HepG2 (cell line): Measurements from ENCODE around the gene BPIFB4. TPM values are rescaled to one million over a fixed set of nuclear protein-coding genes. Genes with fewer than 3 reads are reported as not detected.

ENCODE experiments used
- BCL6 ChIP-seq: IDR thresholded peaks from 2 replicates; pipeline ENCODE4 v1.6.1; 2016; ENCODE audit warnings: missing genetic modification reagents, missing compliant biosample characterization
- KMT2B ChIP-seq: IDR thresholded peaks from 2 replicates; pipeline ENCODE4 v1.6.1; 2016; ENCODE audit warnings: missing genetic modification reagents, missing compliant biosample characterization
- NCOA1 ChIP-seq: sonication (generic); formaldehyde crosslinking; IDR thresholded peaks from 2 replicates; pipeline ENCODE4 v1.9.0; 2021; ENCODE audit warnings: missing genetic modification reagents
- NFKBIZ ChIP-seq: IDR thresholded peaks from 2 replicates; pipeline ENCODE4 v1.6.1; 2018; ENCODE audit warnings: missing genetic modification reagents, missing compliant biosample characterization
- REPIN1 ChIP-seq: sonication (generic); formaldehyde crosslinking; IDR thresholded peaks from 2 replicates; pipeline ENCODE4 v1.8.0; 2022; ENCODE audit warnings: missing genetic modification reagents, low read depth, mild to moderate bottlenecking, borderline replicate concordance
- ZBTB7B ChIP-seq: sonication (generic); formaldehyde crosslinking; IDR thresholded peaks from 2 replicates; pipeline ENCODE4 v1.4.0; 2020; ENCODE audit warnings: missing genetic modification reagents
- ZFP41 ChIP-seq: sonication (generic); formaldehyde crosslinking; IDR thresholded peaks from 2 replicates; pipeline ENCODE4 v1.4.0; 2020; ENCODE audit warnings: mild to moderate bottlenecking, missing genetic modification reagents, borderline replicate concordance
- ZNF34 ChIP-seq: sonication (generic); formaldehyde crosslinking; IDR thresholded peaks from 2 replicates; pipeline ENCODE4 v1.4.0; 2020; ENCODE audit warnings: mild to moderate bottlenecking, missing genetic modification reagents, borderline replicate concordance
- ZNF550 ChIP-seq: sonication (generic); formaldehyde crosslinking; IDR thresholded peaks from 2 replicates; pipeline ENCODE4 v1.4.0; 2020; ENCODE audit warnings: mild to moderate bottlenecking, missing genetic modification reagents, borderline replicate concordance
- ZNF567 ChIP-seq: sonication (generic); formaldehyde crosslinking; IDR thresholded peaks from 2 replicates; pipeline ENCODE4 v1.8.1; 2023; ENCODE audit warnings: mild to moderate bottlenecking, missing genetic modification reagents, borderline replicate concordance
- ZNF605 ChIP-seq: sonication (generic); formaldehyde crosslinking; IDR thresholded peaks from 2 replicates; pipeline ENCODE4 v1.8.0; 2022; ENCODE audit warnings: mild to moderate bottlenecking, missing genetic modification reagents
- polyA plus RNA-seq, 8 experiments: library from polyadenylated mRNA; depleted of rRNA in 3 of 8; stranded (reverse) in 7 of 8; unstranded in 1 of 8; fragments of >200 nt; fragmentation: Illumina TruSeq in 4 of 8; extraction: Trizol in 4 of 8; gene quantifications; 2 replicates each; pipeline versions ENCODE4 v1.2.1 to v1.2.3, GENCODE V29; 2011 to 2016; ENCODE audit warnings: low read depth in 4 of 8, missing spikeins in 1 of 8, mixed read lengths in 1 of 8; ENCODE audit not compliant: insufficient read depth in 1 of 8
- total RNA-seq, 5 experiments: library from RNA; depleted of rRNA; stranded (reverse); fragments of >200 nt; fragmentation: Illumina TruSeq; extraction: Trizol; gene quantifications; 2 replicates each; pipeline ENCODE4 v1.2.3, GENCODE V29; 2016; ENCODE audit warnings: low read depth in 1 of 5
- TF ChIP-seq, protein P1 (sequence below): IDR thresholded peaks from 2 replicates; pipeline ENCODE4 v1.6.1; 2016
- TF ChIP-seq, protein P2 (sequence below): sonication (generic); formaldehyde crosslinking; IDR thresholded peaks from 2 replicates; pipeline ENCODE4 v1.4.0; 2020; ENCODE audit warnings: missing genetic modification reagents
- TF ChIP-seq, protein P3 (sequence below): IDR thresholded peaks from 2 replicates; pipeline ENCODE4 v1.4.0; 2020; ENCODE audit warnings: mild to moderate bottlenecking, missing genetic modification reagents
- TF ChIP-seq, protein P4 (sequence below): sonication (generic); formaldehyde crosslinking; IDR thresholded peaks from 2 replicates; pipeline ENCODE4 v1.4.0; 2020; ENCODE audit warnings: missing genetic modification reagents, mild to moderate bottlenecking, borderline replicate concordance

BPIFB4 gene
- total and polyA plus RNA-seq, 2 of the 13 experiments (the other 11 are each of a cell fraction or from before 2014, with no cell fraction given) = 0.09 TPM; not detected in 1

DNA sequence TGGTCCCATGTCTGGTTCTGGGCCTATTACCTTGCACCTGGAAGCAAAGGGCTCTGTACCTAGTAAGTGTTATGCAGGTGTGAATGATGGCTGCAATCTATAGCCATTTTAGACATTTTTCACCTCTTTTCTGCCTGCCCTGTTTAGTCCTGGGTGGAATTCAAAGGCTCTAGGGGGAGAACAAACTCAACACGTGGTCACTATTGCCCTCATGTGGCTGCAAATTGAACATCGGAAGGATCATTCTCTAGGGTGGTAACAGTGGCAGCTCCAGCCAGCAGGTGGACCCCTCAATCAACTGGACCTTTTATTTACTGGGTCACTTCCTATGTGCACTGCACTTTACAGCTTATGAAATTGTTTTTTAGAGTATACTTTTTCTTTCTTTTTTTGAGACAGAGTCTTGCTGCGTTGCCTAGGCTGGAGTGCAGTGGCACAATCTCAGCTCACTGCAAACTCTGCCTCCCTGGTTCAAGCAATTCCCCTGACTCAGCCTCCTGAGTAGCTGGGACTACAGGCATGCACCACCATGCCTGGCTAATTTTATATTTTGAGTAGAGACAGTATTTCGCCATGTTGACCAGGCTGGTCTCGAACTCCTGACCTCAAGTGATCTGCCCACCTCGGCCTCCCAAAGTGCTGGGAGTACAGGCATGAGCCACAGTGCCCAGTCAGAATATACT lies 16.6 kb downstream of the BPIFB4 start (continued):
- TF ChIP-seq, protein P1, sequence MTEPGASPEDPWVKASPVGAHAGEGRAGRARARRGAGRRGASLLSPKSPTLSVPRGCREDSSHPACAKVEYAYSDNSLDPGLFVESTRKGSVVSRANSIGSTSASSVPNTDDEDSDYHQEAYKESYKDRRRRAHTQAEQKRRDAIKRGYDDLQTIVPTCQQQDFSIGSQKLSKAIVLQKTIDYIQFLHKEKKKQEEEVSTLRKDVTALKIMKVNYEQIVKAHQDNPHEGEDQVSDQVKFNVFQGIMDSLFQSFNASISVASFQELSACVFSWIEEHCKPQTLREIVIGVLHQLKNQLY (CRISPR knock-in tag) = peak; percentile 70
- TF ChIP-seq NFKBIZ (CRISPR knock-in tag) (peak; percentile 34; the same call in 1 of the 2 replicates), ZNF550 (peak; percentile 89; the same call in 1 of the 2 replicates), ZNF567 (CRISPR knock-in tag) (peak; percentile 73; the same call in 1 of the 2 replicates), NCOA1 (0 out of 2 replicates have a peak, but pooled peaks have one; percentile 23), KMT2B (0 out of 2 replicates have a peak, but pooled peaks have one; percentile 37), ZFP41 (CRISPR knock-in tag) (peak; percentile 63; the same call in 1 of the 2 replicates), ZBTB7B (CRISPR knock-in tag) (peak; percentile 64; the same call in 1 of the 2 replicates), ZNF34 (0 out of 2 replicates have a peak, but pooled peaks have one; percentile 29), REPIN1 (peak; percentile 36; the same call in 1 of the 2 replicates), BCL6 (peak; percentile 32; the same call in 1 of the 2 replicates), ZNF605 (CRISPR knock-in tag) (peak; percentile 41; the same call in 1 of the 2 replicates)
- TF ChIP-seq, protein P2, sequence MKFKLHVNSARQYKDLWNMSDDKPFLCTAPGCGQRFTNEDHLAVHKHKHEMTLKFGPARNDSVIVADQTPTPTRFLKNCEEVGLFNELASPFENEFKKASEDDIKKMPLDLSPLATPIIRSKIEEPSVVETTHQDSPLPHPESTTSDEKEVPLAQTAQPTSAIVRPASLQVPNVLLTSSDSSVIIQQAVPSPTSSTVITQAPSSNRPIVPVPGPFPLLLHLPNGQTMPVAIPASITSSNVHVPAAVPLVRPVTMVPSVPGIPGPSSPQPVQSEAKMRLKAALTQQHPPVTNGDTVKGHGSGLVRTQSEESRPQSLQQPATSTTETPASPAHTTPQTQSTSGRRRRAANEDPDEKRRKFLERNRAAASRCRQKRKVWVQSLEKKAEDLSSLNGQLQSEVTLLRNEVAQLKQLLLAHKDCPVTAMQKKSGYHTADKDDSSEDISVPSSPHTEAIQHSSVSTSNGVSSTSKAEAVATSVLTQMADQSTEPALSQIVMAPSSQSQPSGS (CRISPR knock-in tag) = 0 out of 2 replicates have a peak, but pooled peaks have one; percentile 53
- TF ChIP-seq, protein P3, sequence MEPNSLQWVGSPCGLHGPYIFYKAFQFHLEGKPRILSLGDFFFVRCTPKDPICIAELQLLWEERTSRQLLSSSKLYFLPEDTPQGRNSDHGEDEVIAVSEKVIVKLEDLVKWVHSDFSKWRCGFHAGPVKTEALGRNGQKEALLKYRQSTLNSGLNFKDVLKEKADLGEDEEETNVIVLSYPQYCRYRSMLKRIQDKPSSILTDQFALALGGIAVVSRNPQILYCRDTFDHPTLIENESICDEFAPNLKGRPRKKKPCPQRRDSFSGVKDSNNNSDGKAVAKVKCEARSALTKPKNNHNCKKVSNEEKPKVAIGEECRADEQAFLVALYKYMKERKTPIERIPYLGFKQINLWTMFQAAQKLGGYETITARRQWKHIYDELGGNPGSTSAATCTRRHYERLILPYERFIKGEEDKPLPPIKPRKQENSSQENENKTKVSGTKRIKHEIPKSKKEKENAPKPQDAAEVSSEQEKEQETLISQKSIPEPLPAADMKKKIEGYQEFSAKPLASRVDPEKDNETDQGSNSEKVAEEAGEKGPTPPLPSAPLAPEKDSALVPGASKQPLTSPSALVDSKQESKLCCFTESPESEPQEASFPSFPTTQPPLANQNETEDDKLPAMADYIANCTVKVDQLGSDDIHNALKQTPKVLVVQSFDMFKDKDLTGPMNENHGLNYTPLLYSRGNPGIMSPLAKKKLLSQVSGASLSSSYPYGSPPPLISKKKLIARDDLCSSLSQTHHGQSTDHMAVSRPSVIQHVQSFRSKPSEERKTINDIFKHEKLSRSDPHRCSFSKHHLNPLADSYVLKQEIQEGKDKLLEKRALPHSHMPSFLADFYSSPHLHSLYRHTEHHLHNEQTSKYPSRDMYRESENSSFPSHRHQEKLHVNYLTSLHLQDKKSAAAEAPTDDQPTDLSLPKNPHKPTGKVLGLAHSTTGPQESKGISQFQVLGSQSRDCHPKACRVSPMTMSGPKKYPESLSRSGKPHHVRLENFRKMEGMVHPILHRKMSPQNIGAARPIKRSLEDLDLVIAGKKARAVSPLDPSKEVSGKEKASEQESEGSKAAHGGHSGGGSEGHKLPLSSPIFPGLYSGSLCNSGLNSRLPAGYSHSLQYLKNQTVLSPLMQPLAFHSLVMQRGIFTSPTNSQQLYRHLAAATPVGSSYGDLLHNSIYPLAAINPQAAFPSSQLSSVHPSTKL (CRISPR knock-in tag) = peak; percentile 68
- TF ChIP-seq, protein P4, sequence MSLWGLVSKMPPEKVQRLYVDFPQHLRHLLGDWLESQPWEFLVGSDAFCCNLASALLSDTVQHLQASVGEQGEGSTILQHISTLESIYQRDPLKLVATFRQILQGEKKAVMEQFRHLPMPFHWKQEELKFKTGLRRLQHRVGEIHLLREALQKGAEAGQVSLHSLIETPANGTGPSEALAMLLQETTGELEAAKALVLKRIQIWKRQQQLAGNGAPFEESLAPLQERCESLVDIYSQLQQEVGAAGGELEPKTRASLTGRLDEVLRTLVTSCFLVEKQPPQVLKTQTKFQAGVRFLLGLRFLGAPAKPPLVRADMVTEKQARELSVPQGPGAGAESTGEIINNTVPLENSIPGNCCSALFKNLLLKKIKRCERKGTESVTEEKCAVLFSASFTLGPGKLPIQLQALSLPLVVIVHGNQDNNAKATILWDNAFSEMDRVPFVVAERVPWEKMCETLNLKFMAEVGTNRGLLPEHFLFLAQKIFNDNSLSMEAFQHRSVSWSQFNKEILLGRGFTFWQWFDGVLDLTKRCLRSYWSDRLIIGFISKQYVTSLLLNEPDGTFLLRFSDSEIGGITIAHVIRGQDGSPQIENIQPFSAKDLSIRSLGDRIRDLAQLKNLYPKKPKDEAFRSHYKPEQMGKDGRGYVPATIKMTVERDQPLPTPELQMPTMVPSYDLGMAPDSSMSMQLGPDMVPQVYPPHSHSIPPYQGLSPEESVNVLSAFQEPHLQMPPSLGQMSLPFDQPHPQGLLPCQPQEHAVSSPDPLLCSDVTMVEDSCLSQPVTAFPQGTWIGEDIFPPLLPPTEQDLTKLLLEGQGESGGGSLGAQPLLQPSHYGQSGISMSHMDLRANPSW (CRISPR knock-in tag) = 0 out of 2 replicates have a peak, but pooled peaks have one; percentile 50
- TF ChIP-seq, all 625 proteins: peak for 169; not testable (repeated sequence) for 456
